ENCODE measurements around the gene PTPMT1.
"Not testable (repeated sequence)": the region's sequence is repeated elsewhere in the genome, so short reads cannot be mapped to it uniquely, and the experiment has no call there.

Gene PTPMT1

GRCh38 chr11:47546274-47546673 is 19.1 kb upstream of the PTPMT1 start:
- DNase-seq (ENCODE audit: low read depth in 2 of 2) = not testable (repeated sequence)

DNA sequence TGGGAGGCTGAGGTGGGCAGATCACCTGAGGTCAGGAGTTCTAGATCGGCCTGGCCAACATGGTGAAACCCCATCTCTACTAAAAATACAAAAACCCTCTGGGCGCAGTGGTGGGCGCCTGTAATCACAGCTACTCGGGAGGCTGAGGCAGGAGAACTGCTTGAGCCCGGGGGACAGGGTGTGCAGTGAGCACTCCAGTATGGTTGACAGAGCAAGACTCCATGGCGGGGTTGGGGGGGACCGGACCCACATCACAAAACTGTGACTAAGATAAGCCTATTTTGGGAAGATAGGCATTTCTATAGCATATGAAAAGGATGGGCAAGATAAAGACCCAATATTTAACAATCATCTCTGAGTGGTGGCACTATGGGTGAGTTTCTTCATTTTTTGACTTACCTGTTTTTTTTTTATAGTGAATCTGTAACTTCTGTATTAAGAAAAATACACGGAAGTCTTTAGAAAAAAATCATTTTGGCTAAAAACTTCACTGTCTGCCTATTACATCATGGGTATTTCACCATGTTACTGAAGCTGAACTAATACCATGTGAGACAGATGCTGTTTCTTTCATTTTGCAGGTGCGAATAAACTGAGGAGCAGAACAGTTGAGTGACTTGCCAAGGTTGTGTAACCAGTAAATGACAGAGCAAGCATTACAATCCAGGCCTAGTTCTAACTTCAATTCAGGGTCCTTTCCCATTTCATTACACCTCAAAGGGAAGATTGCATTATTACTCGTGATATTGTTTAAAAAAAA is 14.9 kb upstream of the PTPMT1 start:
- no peak for DNase-seq (ENCODE audit: low read depth in 2 of 2)

DNA sequence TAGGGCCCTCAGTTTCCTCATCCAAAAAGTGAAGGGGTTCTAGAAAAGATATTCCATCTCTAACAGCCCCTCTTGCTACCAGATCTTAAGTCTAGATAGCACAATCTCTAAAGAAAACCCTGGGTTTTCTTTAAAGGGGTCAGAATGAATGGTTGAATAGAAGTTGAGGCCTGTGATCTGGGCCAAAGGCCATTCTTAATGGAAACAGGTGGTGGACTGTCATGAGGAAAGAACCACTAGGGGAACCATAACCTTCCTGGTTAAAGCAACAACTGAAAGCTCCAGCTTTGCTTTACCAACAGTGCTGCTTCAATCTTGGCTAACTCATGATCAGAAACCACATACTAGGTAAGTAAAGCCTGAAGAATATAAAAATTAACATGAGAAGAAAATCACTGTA is 14.3 kb upstream of the PTPMT1 start:
- DNase-seq (ENCODE audit: low read depth in 2 of 2) = no peak

DNA sequence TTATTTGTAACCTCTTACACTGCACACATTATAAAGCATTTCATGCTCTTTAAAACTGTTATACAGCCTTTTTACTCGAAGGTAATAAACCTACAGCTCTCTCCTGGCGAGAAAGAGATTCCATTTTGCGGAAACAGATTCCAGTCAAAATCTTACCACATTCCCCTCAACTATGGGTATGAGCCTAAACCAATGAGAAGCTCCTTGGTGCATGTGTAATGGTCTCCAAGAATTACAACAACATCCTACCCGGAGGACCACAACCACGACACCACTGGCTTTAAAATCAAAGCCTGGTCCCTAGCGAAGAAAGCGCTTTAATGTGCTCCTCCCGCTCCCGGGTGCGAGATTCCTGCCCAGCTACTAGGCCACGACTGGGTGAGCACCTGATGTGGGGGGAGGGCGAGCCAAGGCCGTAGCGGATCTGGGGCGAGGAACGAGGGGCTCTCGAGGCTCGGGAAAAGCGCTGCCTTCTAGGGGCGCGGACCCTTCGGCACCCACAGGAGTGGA is 13.3 kb upstream of the PTPMT1 start:
- peak in 1 of 2 donors; percentile 5 for DNase-seq (ENCODE audit: low read depth in 2 of 2)

- DNase-seq (ENCODE audit: low read depth in 2 of 2) = peak; percentile 79 to 86
Observed at GRCh38 chr11:47552566-47553405, 12.6 kb upstream of the PTPMT1 start, which contains the start of gene CELF1. TSS of gene CELF1 (minus strand) at chr11:47553132. CDS start at chr11:47499523, 53,609 bp downstream.

DNA sequence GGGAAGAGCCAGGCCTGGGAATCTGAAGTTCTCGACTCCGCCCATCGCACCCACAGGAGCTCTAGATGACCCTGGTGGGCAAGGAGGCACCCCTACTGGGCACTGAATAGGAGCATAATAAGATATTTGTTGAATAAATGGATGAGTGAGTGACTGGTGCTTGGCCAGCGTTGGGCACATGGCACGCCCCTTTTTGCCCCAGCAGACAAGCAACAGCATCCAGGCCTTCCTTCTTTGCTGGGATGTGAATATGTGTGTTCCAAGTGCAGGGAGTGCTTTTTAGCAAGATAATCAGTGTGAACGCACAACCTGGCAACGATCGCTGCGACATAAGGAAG is 12.0 kb upstream of the PTPMT1 start:
- no peak for DNase-seq (ENCODE audit: low read depth in 2 of 2)

- DNase-seq (ENCODE audit: low read depth in 2 of 2) = not testable (repeated sequence)
Observed at GRCh38 chr11:47557004-47557403, 8.4 kb upstream of the PTPMT1 start.

DNA sequence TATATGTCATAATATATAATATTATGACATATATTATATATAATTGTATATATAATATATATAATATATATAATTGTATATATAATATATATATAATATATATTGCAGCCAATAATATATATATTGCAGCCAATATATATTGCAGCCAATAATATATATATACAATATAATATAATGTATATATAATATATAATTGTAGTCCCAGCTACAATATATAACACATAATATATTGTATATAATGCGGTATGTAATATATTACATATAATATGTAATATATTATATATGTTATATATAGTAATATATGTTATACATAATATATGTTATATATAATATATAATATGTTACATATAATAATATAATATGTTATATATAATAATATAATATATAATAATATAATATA is 6.7 kb upstream of the PTPMT1 start:
- no peak for DNase-seq (ENCODE audit: low read depth in 2 of 2)

- DNase-seq (ENCODE audit: low read depth in 2 of 2) = no peak
Observed at GRCh38 chr11:47560426-47560825, 5.0 kb upstream of the PTPMT1 start.

DNA sequence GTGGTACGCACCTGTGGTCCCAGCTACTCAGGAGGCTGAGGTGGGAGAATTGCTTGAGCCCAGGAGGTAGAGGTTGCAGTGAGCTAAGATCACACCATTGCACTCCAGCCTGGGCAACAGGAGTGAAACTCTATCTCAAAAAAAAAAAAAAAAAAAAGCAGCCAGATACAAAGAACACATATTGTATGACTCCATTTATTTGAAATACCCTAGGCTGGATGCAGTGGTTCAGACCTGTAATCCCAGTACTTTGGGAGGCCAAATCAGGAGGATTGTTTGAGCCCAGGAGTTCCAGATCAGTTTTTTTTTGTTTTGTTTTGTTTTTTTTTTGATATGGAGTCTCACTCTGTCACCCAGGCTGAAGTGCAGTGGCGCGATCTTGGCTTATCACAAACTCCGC is 3.0 kb upstream of the PTPMT1 start:
- DNase-seq (ENCODE audit: low read depth in 2 of 2) = not testable (repeated sequence)

DNA sequence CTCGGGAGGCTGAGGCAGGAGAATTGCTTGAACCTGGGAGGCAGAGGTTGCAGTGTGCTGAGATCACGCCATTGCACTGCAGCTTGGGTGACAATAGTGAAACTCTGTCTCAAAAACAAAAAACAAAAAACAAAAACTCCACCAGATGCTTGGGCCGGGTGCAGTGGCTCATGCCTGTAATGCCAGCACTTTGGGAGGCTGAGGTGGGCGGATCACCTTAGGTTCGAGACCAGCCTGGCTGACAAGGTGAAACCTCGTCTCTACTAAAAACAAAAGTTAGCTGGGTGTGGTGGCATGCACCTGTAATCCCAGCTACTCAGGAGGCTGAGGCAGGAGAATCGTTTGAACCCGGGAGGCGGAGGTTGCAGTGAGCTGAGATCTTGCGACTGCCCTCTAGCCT is 1.0 kb upstream of the PTPMT1 start:
- DNase-seq (ENCODE audit: low read depth in 2 of 2) = not testable (repeated sequence)

GRCh38 chr11:47564933-47565339 is 463 bp upstream of the PTPMT1 start:
- no peak for DNase-seq (ENCODE audit: low read depth in 2 of 2)

GRCh38 chr11:47566149-47566698 is 825 bp downstream of the PTPMT1 start:
- no peak for DNase-seq (ENCODE audit: low read depth in 2 of 2)

- DNase-seq (ENCODE audit: low read depth in 2 of 2) = no peak
Observed at GRCh38 chr11:47569646-47570045, 4.2 kb downstream of the PTPMT1 start.

- no peak for DNase-seq (ENCODE audit: low read depth in 2 of 2)
Observed at GRCh38 chr11:47570651-47571356, 5.4 kb downstream of the PTPMT1 start.

GRCh38 chr11:47571357-47571729 is 5.9 kb downstream of the PTPMT1 start:
- no peak for DNase-seq (ENCODE audit: low read depth in 2 of 2)

GRCh38 chr11:47571895-47572294 is 6.5 kb downstream of the PTPMT1 start:
- no peak for DNase-seq (ENCODE audit: low read depth in 2 of 2)

GRCh38 chr11:47572715-47573255 is 7.4 kb downstream of the PTPMT1 start:
- DNase-seq (ENCODE audit: low read depth in 2 of 2) = no peak

- no peak for DNase-seq (ENCODE audit: low read depth in 2 of 2)
Observed at GRCh38 chr11:47573321-47573720, 7.9 kb downstream of the PTPMT1 start.

DNA sequence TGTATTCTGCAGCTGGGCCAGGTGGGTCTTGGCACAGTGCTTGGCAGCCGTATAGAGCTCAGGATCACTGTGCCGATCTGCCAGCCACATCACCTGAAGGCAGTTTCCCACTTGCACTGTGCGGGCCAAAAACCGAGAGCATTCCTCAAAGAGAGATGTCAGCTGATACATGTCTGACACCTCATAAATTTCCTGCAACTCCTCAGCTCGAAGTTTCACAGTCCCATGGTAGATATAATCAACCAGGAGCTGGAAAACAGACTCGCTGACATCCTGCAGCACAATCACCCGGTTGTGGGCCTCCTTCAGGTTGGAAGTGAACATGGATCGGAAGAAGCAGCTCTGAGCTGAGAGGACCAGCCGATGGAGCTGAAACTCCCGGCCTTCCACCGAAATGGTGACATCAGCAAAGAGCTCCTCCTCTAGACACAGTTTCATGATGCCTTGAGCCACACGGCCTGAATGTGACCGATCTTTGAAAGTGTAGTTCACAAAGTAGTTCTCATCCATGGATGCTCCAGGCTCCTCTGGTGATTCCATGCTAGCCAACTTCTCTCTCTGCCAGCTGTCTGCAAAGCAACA is 12.2 kb downstream of the PTPMT1 start:
- no peak for DNase-seq (ENCODE audit: low read depth in 2 of 2)

Measured in stimulated activated CD8-positive, alpha-beta memory T cell treated with anti-CD3 and anti-CD28 coated beads, Interleukin-7, amount 100 ng/mL, for 1 hour (primary cell).